K562 (cell line): ENCODE results near the gene AHCYL2. TPM values are rescaled to one million over a fixed set of nuclear protein-coding genes. Genes with fewer than 3 reads are reported as not detected.

Source experiments
- ATAC-seq: fragments of 200-7000 bp; cut with Tn5 transposase; 3 replicates; pipeline ENCODE4 v1.9.1; 2020; ENCODE audit warnings: moderate library complexity
- BruUV-seq: library from RNA; stranded (reverse); fragments of 400-500 nt; replicated peaks from 2 replicates; lab custom pipeline; 2021; lab: Mats Ljungman, UMichigan
- CTCF ChIA-PET: fragments of 300-600 bp; formaldehyde crosslinking; extraction: SDS; loops from one replicate; lab custom pipeline; 2021; ENCODE audit warnings: low intra/inter-chr PET ratio; lab: Yijun Ruan, JAX
- POLR2A ChIA-PET: fragments of 300-600, 350-650 bp; sonication (Branson Sonifier 250); formaldehyde crosslinking; extraction: SDS; loops from one replicate; lab custom pipeline; 2021; ENCODE audit warnings: antibody characterized with exemption, inconsistent platforms; lab: Yijun Ruan, JAX
- DNase-seq, 4 experiments: peaks; one replicate each; pipeline versions ENCODE4 v3.0.0 to v3.0.0-alpha.2; 2011 to 2018; ENCODE audit warnings: low spot score in 3 of 4, mixed read lengths in 3 of 4; ENCODE audit errors: extremely low read depth in 1 of 4
- FAIRE-seq: peaks from 2 replicates; lab custom pipeline; 2011; peaks lifted over from hg19 to GRCh38; lab: Jason Lieb, UNC
- H2AFZ ChIP-seq: 2 replicates; pipeline ENCODE4 v1.6.0; 2011; ENCODE audit warnings: low read depth, low read length, control low read depth, inconsistent platforms
- H3K27ac ChIP-seq: fragments of 200-600 bp; 3 replicates; pipeline ENCODE4 v1.8.0; 2011; ENCODE audit warnings: low read depth, mild to moderate bottlenecking, control low read depth, inconsistent platforms, low read length, moderate library complexity, mixed read lengths; ENCODE audit errors: extremely low read depth
- H3K27me3 ChIP-seq, 2 experiments: fragments of 300-600 bp in 1 of 2; 2 replicates in 1 of 2; 3 replicates in 1 of 2; pipeline versions ENCODE4 v1.6.0 to v1.8.0; 2011; ENCODE audit warnings: inconsistent platforms in 2 of 2, low read length in 2 of 2, mild to moderate bottlenecking in 1 of 2, mixed read lengths in 1 of 2, moderate library complexity in 1 of 2; ENCODE audit not compliant: control insufficient read depth in 2 of 2, insufficient read depth in 2 of 2
- H3K36me3 ChIP-seq: fragments of 300-600 bp; 3 replicates; pipeline ENCODE4 v1.8.0; 2011; ENCODE audit warnings: mild to moderate bottlenecking, low read length, inconsistent platforms; ENCODE audit not compliant: control insufficient read depth, insufficient read depth
- H3K4me1 ChIP-seq, 2 experiments: fragments of 200-600 bp in 1 of 2; replicated peaks in 1 of 2; 2 replicates in 1 of 2; 3 replicates in 1 of 2; pipeline versions ENCODE4 v1.5.1 to v1.8.0; 2011; ENCODE audit warnings: inconsistent platforms in 2 of 2, low read length in 2 of 2, mild to moderate bottlenecking in 1 of 2, mixed read lengths in 1 of 2, moderate library complexity in 1 of 2; ENCODE audit not compliant: control insufficient read depth in 2 of 2, insufficient read depth in 2 of 2
- H3K4me2 ChIP-seq: 2 replicates; pipeline ENCODE4 v1.6.1; 2011; ENCODE audit warnings: low read length, control low read depth, inconsistent platforms, mixed read lengths; ENCODE audit not compliant: insufficient read depth
- H3K4me3 ChIP-seq: fragments of 200-600 bp; sonication (generic), shearing (Covaris generic); 2 replicates; pipeline ENCODE4 v1.5.1; 2016; ENCODE audit warnings: control low read depth, inconsistent platforms
- H3K79me2 ChIP-seq: fragments of 200-600 bp; 3 replicates; pipeline ENCODE4 v1.8.0; 2011; ENCODE audit warnings: low read length, inconsistent platforms; ENCODE audit not compliant: control insufficient read depth, insufficient read depth
- H3K9ac ChIP-seq, 2 experiments: 2 replicates each; pipeline versions ENCODE4 v1.6.0 to v1.6.1; 2011; ENCODE audit warnings: low read depth in 2 of 2, low read length in 2 of 2, control low read depth in 1 of 2, inconsistent platforms in 1 of 2, mild to moderate bottlenecking in 1 of 2, mixed read lengths in 1 of 2; ENCODE audit not compliant: insufficient read depth in 1 of 2
- H3K9me1 ChIP-seq: one replicate; pipeline ENCODE4 v1.6.0; 2011; ENCODE audit warnings: inconsistent platforms, mild to moderate bottlenecking, low read length, moderate library complexity; ENCODE audit not compliant: control insufficient read depth, insufficient read depth
- H3K9me3 ChIP-seq: replicated peaks from 2 replicates; pipeline ENCODE4 v1.5.1; 2011; ENCODE audit warnings: low read depth, low read length, inconsistent platforms; ENCODE audit not compliant: control insufficient read depth, insufficient read depth
- H4K20me1 ChIP-seq: replicated peaks from 2 replicates; pipeline ENCODE4 v1.6.1; 2011; ENCODE audit warnings: low read length, inconsistent platforms, mixed read lengths; ENCODE audit not compliant: control insufficient read depth, insufficient read depth
- CC2D1A ChIP-seq: fragments of 450-650 bp; IDR thresholded peaks from 2 replicates; pipeline ENCODE4 v1.6.1; 2017; ENCODE audit warnings: mild to moderate bottlenecking
- E2F6 ChIP-seq, 2 experiments: IDR thresholded peaks; 2 replicates each; pipeline ENCODE4 v1.6.1; 2011; ENCODE audit warnings: borderline replicate concordance in 1 of 2, control low read depth in 1 of 2, low read depth in 1 of 2, low read length in 1 of 2, mild to moderate bottlenecking in 1 of 2, mixed read lengths in 1 of 2, moderate library complexity in 1 of 2; ENCODE audit not compliant: insufficient read depth in 1 of 2, insufficient read length in 1 of 2, poor library complexity in 1 of 2, severe bottlenecking in 1 of 2; ENCODE audit errors: extremely low read depth in 1 of 2
- MAZ ChIP-seq, 2 experiments: fragments of 450-650 bp in 1 of 2; sonication (generic) in 1 of 2; formaldehyde crosslinking; IDR thresholded peaks in 1 of 2; conservative IDR thresholded peaks in 1 of 2; 2 replicates each; pipeline versions ENCODE4 v1.4.0 to v1.5.0; 2020; ENCODE audit warnings: mild to moderate bottlenecking in 1 of 2, missing genetic modification reagents in 1 of 2
- MLX ChIP-seq, 2 experiments: fragments of 450-650 bp in 1 of 2; sonication (generic) in 1 of 2; formaldehyde crosslinking; conservative IDR thresholded peaks; 2 replicates each; pipeline versions ENCODE4 v1.4.0 to v1.8.1; 2020 to 2022; ENCODE audit warnings: mild to moderate bottlenecking in 1 of 2, missing genetic modification reagents in 1 of 2
- MTA3 ChIP-seq: fragments of 450-650 bp; formaldehyde crosslinking; IDR thresholded peaks from 2 replicates; pipeline ENCODE4 v1.6.1; 2017; ENCODE audit warnings: mild to moderate bottlenecking, borderline replicate concordance
- NBN ChIP-seq: fragments of 450-650 bp; IDR thresholded peaks from 2 replicates; pipeline ENCODE4 v1.6.1; 2016; ENCODE audit warnings: low read depth, mild to moderate bottlenecking
- NFATC3 ChIP-seq: fragments of 450-650 bp; IDR thresholded peaks from 2 replicates; pipeline ENCODE4 v1.6.1; 2017; ENCODE audit warnings: mild to moderate bottlenecking
- SMC3 ChIP-seq: conservative IDR thresholded peaks from 2 replicates; pipeline ENCODE4 v1.6.1; 2011; ENCODE audit warnings: low read depth, low read length, improper control_type of control experiment; ENCODE audit not compliant: insufficient read depth
- U2AF2 ChIP-seq: fragments of 200-400 bp; formaldehyde crosslinking; optimal IDR thresholded peaks from 2 replicates; pipeline ENCODE3; 2017; ENCODE audit warnings: low read depth, mild to moderate bottlenecking, low read length
- ZBTB26 ChIP-seq: fragments of 450-650 bp; formaldehyde crosslinking; IDR thresholded peaks from 2 replicates; pipeline ENCODE4 v1.4.0; 2022; ENCODE audit warnings: missing genetic modification characterization
- ZFX ChIP-seq: sonication (generic); formaldehyde crosslinking; IDR thresholded peaks from 2 replicates; pipeline ENCODE4 v1.8.0; 2022; ENCODE audit warnings: mild to moderate bottlenecking, missing genetic modification reagents, moderate library complexity
- WGBS: fragments of 100-300 bp; shearing (Covaris generic); methylation state at CpG from one replicate; pipeline ENCODE4 v1.1.6; 2016; ENCODE audit warnings: low coverage, mixed read lengths; ENCODE audit not compliant: insufficient coverage; ENCODE audit errors: missing lambda C conversion rate; 5-methylcytosine and 5-hydroxymethylcytosine counted together
- in situ Hi-C: fragments of 300-500 bp; cut with MboI; formaldehyde crosslinking; loops from 4 replicates; pipeline ENCODE4 v1.15.0; 2018; ENCODE audit warnings: inconsistent platforms, mixed read lengths
- intact Hi-C: fragments of 100-400 bp; cut with micrococcal nuclease; formaldehyde crosslinking; loops from 2 replicates; pipeline ENCODE4 v1.14.2; 2022
- polyA plus RNA-seq, 8 experiments: library from polyadenylated mRNA; depleted of rRNA in 4 of 8; stranded (reverse) in 5 of 8; unstranded in 3 of 8; fragments of >200 nt; fragmentation: Nextera tagmentation in 2 of 8; fragmentation: Illumina TruSeq in 1 of 8; extraction: Ambion mirVana in 2 of 8; extraction: Trizol in 1 of 8; gene quantifications; 2 replicates each; pipeline versions ENCODE4 v1.2.1 to v1.2.3, GENCODE V29; 2011 to 2014; ENCODE audit warnings: inconsistent platforms in 1 of 8, missing spikeins in 1 of 8
- total RNA-seq, 7 experiments: library from RNA; depleted of rRNA in 6 of 7; stranded (reverse); fragments of >200 nt in 6 of 7; fragmentation: Illumina TruSeq in 2 of 7; extraction: Trizol in 2 of 7; gene quantifications; 2 replicates each; pipeline versions ENCODE4 v1.2.1 to v1.2.3, GENCODE V29; 2011 to 2021; ENCODE audit warnings: low replicate concordance in 1 of 7
- TF ChIP-seq, protein P1 (sequence below): fragments of 450-650 bp; formaldehyde crosslinking; IDR thresholded peaks from 2 replicates; pipeline ENCODE4 v1.4.0; 2022; ENCODE audit warnings: missing genetic modification characterization
- TF ChIP-seq, protein P2 (sequence below): sonication (generic); formaldehyde crosslinking; IDR thresholded peaks from 2 replicates; pipeline ENCODE4 v1.8.0; 2022; ENCODE audit warnings: missing genetic modification reagents, mild to moderate bottlenecking, moderate library complexity, borderline replicate concordance

AHCYL2 gene
- total and polyA plus RNA-seq, 9 of the 15 experiments (the other 6 are each of a cell fraction or from before 2014, with no cell fraction given): 0.93 to 10.5 (median 5.2) TPM

DNA sequence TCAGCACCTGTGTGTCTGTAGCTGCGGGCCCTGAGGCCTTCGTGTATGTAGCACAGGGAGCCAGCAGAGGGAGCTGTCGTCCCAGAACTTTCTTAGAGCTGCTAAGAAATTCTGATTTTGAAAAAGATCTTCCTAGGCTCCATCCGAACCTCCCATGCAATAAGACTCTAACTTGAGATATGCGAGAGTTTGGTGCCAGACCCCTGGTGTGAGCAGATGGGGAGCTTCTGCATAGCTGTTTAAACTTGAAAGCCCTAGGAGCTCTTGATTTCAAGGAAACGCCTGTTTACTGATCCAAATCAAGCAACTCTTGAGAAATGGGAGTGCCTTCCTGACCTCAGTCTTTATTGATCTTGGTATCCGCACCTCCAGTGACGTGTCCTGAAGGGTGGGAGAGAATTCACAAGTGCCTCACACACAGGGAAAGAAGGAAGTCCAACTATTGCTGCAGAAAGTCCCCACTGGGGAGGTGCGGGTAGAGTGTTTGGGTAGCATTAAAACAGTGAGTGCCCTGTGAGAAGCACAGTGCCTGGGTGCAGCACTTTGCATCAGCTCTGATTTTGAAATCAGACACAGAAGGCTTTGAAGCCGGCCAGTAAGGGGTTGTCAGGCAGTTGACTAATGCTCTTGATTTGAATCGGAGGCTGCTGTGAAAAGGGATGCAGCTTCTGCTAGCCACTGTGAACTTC, 143.0 kb downstream of the AHCYL2 start:
- in situ Hi-C loops (loop anchor here (5.0 to 25.0 kb wide), 3 partner anchors 94 to 644 kb away; no protein-coding TSS in a partner anchor), intact Hi-C loops (loop anchor here (1.0 to 10.0 kb wide), 6 partner anchors 25 to 647 kb away; no protein-coding TSS in a partner anchor)
- POLR2A ChIA-PET: interaction anchor here (0.6 to 2.4 kb wide), 13 partner anchors 9 to 238 kb away, joined by 3 to 15 read pairs (median 5); no protein-coding TSS in a partner anchor
- Histone ChIP-seq H3K36me3 (no peaks in the 10 kb centered on the region), H3K4me1 (peaks cover 6 to 15% of the 10 kb centered on the region in 2 experiments; a peak in 4 of 5 replicates), H3K79me2 (no peaks in the 10 kb centered on the region), H3K9ac (peak overlapping the region; percentile 7 to 33; a peak in 1 of 4 replicates), H3K9me1 (no peaks in the 10 kb centered on the region), H4K20me1 (0 out of 2 replicates have a peak, but pooled peaks cover 2% of the 10 kb centered on the region), H2AFZ (peak overlapping the region; percentile 51), H3K27ac (no peak overlapping the region), H3K4me2 (peak overlapping the region; percentile 60), H3K4me3 (0 out of 2 replicates have a peak overlapping the region, but pooled peaks have one; percentile 0), H3K27me3 (no peaks in the 10 kb centered on the region), H3K9me3 (no peaks in the 10 kb centered on the region)
- 8% methylated on average over 11 of the region's 11 CpGs for WGBS
- FAIRE-seq (peak; percentile 92), ATAC-seq (peak; percentile 96), DNase-seq (peak; percentile 79 to 91 (median 83))
- CTCF ChIA-PET: interaction anchor here (0.6 to 5.2 kb wide), 10 partner anchors 25 to 1649 kb away, joined by 3 to 60 read pairs (median 5); no protein-coding TSS in a partner anchor
- BruUV-seq: no TSS peak
- TF ChIP-seq ZFX: no peak; the same call in 1 of the 2 replicates
- 0 out of 2 replicates have a peak, but pooled peaks have one; percentile 10 for TF ChIP-seq ZBTB26 (CRISPR knock-in tag)
- 0 out of 2 replicates have a peak, but pooled peaks have one; percentile 50 for TF ChIP-seq CC2D1A
- TF ChIP-seq NFATC3: no peak
- TF ChIP-seq MAZ (CRISPR knock-in tag; conservative IDR thresholded peaks at IDR 0.05 in 1 of 2, IDR thresholded peaks at IDR 0.05 in 1 of 2): peak in 1 of 2 experiments; percentile 51; a peak in 2 of 4 replicates
- TF ChIP-seq, protein P1, sequence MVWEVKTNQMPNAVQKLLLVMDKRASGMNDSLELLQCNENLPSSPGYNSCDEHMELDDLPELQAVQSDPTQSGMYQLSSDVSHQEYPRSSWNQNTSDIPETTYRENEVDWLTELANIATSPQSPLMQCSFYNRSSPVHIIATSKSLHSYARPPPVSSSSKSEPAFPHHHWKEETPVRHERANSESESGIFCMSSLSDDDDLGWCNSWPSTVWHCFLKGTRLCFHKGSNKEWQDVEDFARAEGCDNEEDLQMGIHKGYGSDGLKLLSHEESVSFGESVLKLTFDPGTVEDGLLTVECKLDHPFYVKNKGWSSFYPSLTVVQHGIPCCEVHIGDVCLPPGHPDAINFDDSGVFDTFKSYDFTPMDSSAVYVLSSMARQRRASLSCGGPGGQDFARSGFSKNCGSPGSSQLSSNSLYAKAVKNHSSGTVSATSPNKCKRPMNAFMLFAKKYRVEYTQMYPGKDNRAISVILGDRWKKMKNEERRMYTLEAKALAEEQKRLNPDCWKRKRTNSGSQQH (CRISPR knock-in tag): 0 out of 2 replicates have a peak, but pooled peaks have one; percentile 53
- TF ChIP-seq MLX (CRISPR knock-in tag; conservative IDR thresholded peaks at IDR 0.05): no peak
- TF ChIP-seq U2AF2: no peak
- TF ChIP-seq E2F6 (IDR thresholded peaks at IDR 0.05; ENCODE audit: borderline replicate concordance in 1 of 2, extremely low read depth in 1 of 2, insufficient read depth in 1 of 2, insufficient read length in 1 of 2, low read depth in 1 of 2, low read length in 1 of 2, poor library complexity in 1 of 2, severe bottlenecking in 1 of 2): no peak
- TF ChIP-seq, protein P2, sequence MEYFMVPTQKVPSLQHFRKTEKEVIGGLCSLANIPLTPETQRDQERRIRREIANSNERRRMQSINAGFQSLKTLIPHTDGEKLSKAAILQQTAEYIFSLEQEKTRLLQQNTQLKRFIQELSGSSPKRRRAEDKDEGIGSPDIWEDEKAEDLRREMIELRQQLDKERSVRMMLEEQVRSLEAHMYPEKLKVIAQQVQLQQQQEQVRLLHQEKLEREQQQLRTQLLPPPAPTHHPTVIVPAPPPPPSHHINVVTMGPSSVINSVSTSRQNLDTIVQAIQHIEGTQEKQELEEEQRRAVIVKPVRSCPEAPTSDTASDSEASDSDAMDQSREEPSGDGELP: peak; percentile 25; the same call in 1 of the 2 replicates
- TF ChIP-seq MTA3: peak; percentile 86; the same call in 1 of the 2 replicates
- peak; percentile 61; the same call in 1 of the 2 replicates for TF ChIP-seq NBN
- peak; percentile 99 for TF ChIP-seq SMC3
